ENCODE data around the gene FGFR2.

DNA sequence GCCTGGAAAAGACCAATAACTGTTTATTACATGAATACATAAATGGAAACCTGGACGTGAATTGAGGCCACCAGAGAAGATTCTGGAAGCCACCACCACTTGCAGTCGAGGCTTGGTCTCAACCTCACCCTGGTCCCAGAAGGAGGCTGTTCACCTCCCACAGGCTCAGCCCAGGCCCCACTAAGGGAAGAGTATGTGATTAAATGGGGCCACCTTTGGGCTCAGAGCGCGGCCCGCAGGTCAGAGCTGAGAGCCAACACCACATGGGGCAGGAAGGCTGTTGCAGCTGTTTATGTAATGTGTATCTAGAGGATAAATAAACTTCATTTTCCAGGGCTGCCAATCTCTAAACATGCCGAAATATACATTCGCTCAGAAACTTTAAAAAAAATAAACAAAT lies 17.6 kb upstream of the FGFR2 start:
- TF ChIP-seq, protein P1, sequence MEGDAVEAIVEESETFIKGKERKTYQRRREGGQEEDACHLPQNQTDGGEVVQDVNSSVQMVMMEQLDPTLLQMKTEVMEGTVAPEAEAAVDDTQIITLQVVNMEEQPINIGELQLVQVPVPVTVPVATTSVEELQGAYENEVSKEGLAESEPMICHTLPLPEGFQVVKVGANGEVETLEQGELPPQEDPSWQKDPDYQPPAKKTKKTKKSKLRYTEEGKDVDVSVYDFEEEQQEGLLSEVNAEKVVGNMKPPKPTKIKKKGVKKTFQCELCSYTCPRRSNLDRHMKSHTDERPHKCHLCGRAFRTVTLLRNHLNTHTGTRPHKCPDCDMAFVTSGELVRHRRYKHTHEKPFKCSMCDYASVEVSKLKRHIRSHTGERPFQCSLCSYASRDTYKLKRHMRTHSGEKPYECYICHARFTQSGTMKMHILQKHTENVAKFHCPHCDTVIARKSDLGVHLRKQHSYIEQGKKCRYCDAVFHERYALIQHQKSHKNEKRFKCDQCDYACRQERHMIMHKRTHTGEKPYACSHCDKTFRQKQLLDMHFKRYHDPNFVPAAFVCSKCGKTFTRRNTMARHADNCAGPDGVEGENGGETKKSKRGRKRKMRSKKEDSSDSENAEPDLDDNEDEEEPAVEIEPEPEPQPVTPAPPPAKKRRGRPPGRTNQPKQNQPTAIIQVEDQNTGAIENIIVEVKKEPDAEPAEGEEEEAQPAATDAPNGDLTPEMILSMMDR (IDR thresholded peaks at IDR 0.05 in 4 of 5, conservative IDR thresholded peaks at IDR 0.05 in 1 of 5), result no peak
- TF ChIP-seq POLR2A (IDR thresholded peaks at IDR 0.05), result no peak

Measured in gastrocnemius medialis (tissue), 4 donors.